Ecto neural progenitor cell (in vitro differentiated cells): Measurements from ENCODE around the gene OTULINL.
A peak's percentile ranks its signal among the peaks of the same experiment; 100 is the strongest.

Experiments used
- DNase-seq: peaks from one replicate; pipeline ENCODE4 v3.0.0-alpha.2; 2018; ENCODE audit warnings: low spot score

The OTULINL gene

GRCh38 chr5:14577079-14577725, 4.4 kb upstream of the OTULINL start:
- no peak for DNase-seq

GRCh38 chr5:14577971-14578370, 3.6 kb upstream of the OTULINL start:
- no peak for DNase-seq

- no peak for DNase-seq
These were observed 2.3 kb upstream of the OTULINL start for GRCh38 chr5:14579246-14579645.

- no peak for DNase-seq
These were observed 1.7 kb upstream of the OTULINL start for GRCh38 chr5:14579731-14580397.

- no peak for DNase-seq
These were observed 1.1 kb upstream of the OTULINL start for GRCh38 chr5:14580398-14581034.

GRCh38 chr5:14581891-14582796, 552 bp downstream of the OTULINL start:
- peak; percentile 79 for DNase-seq

GRCh38 chr5:14582797-14583137, 1.2 kb downstream of the OTULINL start:
- DNase-seq, result no peak

GRCh38 chr5:14584848-14585247, 3.3 kb downstream of the OTULINL start:
- DNase-seq, result no peak

GRCh38 chr5:14587150-14587549, 5.6 kb downstream of the OTULINL start:
- DNase-seq, result no peak

- no peak for DNase-seq
These were observed 6.6 kb downstream of the OTULINL start for GRCh38 chr5:14588145-14588544.

- DNase-seq, result no peak
These were observed 7.4 kb downstream of the OTULINL start for GRCh38 chr5:14588758-14589543.

GRCh38 chr5:14590949-14591348, 9.4 kb downstream of the OTULINL start:
- DNase-seq, result no peak

- no peak for DNase-seq
These were observed 10.0 kb downstream of the OTULINL start for GRCh38 chr5:14591548-14591947.

GRCh38 chr5:14593326-14594021, 11.9 kb downstream of the OTULINL start:
- no peak for DNase-seq

- DNase-seq, result no peak
These were observed 12.9 kb downstream of the OTULINL start for GRCh38 chr5:14594378-14595074.

- DNase-seq, result no peak
These were observed 13.6 kb downstream of the OTULINL start for GRCh38 chr5:14595189-14595588.

GRCh38 chr5:14595891-14596290, 14.3 kb downstream of the OTULINL start:
- DNase-seq, result no peak

- no peak for DNase-seq
These were observed 15.5 kb downstream of the OTULINL start for GRCh38 chr5:14597080-14597479.

- DNase-seq, result no peak
These were observed 16.6 kb downstream of the OTULINL start for GRCh38 chr5:14598225-14598624.

- no peak for DNase-seq
These were observed 18.0 kb downstream of the OTULINL start for GRCh38 chr5:14599476-14600127.
